ENCODE measurements around the gene PAPSS2. TPM values are rescaled to one million over a fixed set of nuclear protein-coding genes. Genes with fewer than 3 reads are reported as not detected.

Gene PAPSS2
- total and polyA plus RNA-seq, 12 donors: 55.0 to 775 (median 243) TPM

DNA sequence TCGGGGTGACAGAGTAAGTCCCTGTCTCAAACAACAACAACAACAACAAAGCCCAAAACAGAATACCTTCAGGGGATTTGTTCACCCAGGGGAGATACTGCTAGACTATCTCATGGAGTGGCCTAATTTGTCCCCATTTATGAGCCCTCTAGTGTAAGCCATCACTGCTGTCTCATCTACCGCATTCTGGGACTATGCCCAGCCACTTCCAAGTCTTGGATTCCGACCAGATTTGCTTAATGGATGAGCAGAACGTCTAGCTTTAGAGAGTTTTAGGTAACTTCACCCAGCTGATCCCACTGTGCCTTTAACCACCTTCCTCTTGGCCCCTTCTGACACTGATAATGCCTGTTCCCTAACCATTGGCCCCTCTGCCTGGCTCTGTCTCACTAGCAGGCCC lies 47.1 kb downstream of the PAPSS2 start:
- intact Hi-C loops (cut with DNase I): no loop called here
- peaks cover 8 to 33% of the 10 kb centered on the region in 2 donors for H3K4me1 ChIP-seq (replicated peaks in 1 of 2)
- no peak overlapping the region for H3K4me3 ChIP-seq
- WGBS, 4 donors: 55 to 64% (median 55%) methylated on average over 4 of the region's 4 CpGs
- H3K36me3 ChIP-seq (replicated peaks in 1 of 2): peaks cover 0 to 15% of the 10 kb centered on the region in 2 donors
- no peak for TF ChIP-seq POLR2A (IDR thresholded peaks at IDR 0.05)
- TF ChIP-seq, protein P1, sequence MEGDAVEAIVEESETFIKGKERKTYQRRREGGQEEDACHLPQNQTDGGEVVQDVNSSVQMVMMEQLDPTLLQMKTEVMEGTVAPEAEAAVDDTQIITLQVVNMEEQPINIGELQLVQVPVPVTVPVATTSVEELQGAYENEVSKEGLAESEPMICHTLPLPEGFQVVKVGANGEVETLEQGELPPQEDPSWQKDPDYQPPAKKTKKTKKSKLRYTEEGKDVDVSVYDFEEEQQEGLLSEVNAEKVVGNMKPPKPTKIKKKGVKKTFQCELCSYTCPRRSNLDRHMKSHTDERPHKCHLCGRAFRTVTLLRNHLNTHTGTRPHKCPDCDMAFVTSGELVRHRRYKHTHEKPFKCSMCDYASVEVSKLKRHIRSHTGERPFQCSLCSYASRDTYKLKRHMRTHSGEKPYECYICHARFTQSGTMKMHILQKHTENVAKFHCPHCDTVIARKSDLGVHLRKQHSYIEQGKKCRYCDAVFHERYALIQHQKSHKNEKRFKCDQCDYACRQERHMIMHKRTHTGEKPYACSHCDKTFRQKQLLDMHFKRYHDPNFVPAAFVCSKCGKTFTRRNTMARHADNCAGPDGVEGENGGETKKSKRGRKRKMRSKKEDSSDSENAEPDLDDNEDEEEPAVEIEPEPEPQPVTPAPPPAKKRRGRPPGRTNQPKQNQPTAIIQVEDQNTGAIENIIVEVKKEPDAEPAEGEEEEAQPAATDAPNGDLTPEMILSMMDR (IDR thresholded peaks at IDR 0.05): no peak
- H3K27ac ChIP-seq: peak overlapping the region in 2 of 5 donors; percentile 48 to 57
- H3K9me3 ChIP-seq (replicated peaks in 1 of 3): no peaks in the 10 kb centered on the region
- H3K27me3 ChIP-seq: no peaks in the 10 kb centered on the region
- DNase-seq: peak; percentile 54 to 88 (median 70)

DNA sequence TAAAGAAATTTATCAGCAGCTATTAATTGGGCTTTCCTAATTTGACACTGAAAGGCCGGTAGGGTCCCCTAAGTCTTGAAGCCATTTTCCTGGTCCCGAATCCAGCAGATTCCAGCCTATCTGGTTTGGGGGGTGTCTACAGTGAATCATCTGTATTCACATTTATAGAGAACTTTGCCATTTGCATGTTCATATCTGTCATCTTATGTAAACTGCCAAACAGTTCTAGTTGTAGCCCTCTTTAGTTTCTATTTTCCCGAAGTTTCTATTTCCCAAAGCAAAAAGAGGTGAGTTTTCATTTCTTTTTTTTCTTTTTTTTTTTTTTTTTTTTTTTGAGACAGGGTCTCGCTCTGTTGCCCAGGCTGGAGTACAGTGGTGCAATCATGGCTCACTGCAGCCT lies 47.6 kb downstream of the PAPSS2 start:
- WGBS, 4 donors: 92 to 98% (median 95%) methylated on average over 4 of the region's 4 CpGs
- no peak overlapping the region for H3K4me3 ChIP-seq
- peaks cover 8 to 33% of the 10 kb centered on the region in 2 donors for H3K4me1 ChIP-seq (replicated peaks in 1 of 2)
- peak overlapping the region in 2 of 5 donors; percentile 48 to 57 for H3K27ac ChIP-seq
- peaks cover 0 to 15% of the 10 kb centered on the region in 2 donors for H3K36me3 ChIP-seq (replicated peaks in 1 of 2)
- no peak for DNase-seq
- intact Hi-C loops (cut with DNase I): no loop called here
- TF ChIP-seq POLR2A (IDR thresholded peaks at IDR 0.05): no peak
- TF ChIP-seq, protein P1 (IDR thresholded peaks at IDR 0.05): no peak
- no peaks in the 10 kb centered on the region for H3K27me3 ChIP-seq
- no peaks in the 10 kb centered on the region for H3K9me3 ChIP-seq (replicated peaks in 1 of 3)

DNA sequence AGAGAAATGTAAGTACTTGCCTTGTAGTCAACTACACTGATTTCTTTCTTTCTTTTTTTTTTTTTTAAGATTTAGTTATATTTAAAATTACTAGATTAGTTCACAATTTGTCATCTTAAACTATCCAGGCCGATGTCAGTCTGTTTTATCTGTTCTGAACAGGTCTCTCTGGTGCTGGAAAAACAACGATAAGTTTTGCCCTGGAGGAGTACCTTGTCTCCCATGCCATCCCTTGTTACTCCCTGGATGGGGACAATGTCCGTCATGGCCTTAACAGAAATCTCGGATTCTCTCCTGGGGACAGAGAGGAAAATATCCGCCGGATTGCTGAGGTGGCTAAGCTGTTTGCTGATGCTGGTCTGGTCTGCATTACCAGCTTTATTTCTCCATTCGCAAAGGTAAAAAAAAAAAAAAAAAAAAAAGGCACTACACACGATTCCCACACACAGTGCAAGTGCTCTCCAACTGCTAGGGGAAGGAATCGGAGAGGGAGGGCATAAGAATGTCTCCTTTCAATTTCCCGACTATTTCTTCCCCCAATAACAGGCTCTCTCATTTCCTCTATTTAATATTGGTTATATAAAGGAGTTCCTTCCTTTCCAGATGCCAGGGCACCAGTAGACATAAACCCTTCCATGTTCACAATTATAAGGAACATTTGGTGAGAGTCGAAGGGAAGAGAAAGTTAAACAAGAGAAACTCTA lies 53.4 kb downstream of the PAPSS2 start:
- intact Hi-C loops (cut with DNase I): no loop called here
- H3K27ac ChIP-seq: peak overlapping the region; percentile 29 to 80 (median 62)
- TF ChIP-seq, protein P1 (IDR thresholded peaks at IDR 0.05): no peak
- no peak for TF ChIP-seq POLR2A (IDR thresholded peaks at IDR 0.05)

DNA sequence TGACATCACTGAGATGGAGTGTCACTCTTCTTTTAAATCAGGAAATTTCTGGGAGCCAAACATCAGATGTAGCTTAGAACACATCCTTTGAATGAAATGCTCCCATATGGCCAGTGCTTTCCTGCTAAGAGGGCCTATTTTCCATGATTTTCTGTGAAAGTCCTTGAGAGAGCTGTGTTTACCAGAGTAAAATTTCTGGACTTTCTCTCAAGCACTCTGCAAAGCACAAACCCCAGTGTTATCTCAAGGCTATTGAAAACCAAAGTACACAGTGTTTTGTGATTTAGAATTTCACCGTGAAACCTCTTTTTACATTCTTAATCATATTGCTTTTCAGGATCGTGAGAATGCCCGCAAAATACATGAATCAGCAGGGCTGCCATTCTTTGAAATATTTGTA lies 54.0 kb downstream of the PAPSS2 start:
- intact Hi-C loops (cut with DNase I): no loop called here
- Histone ChIP-seq H3K4me1 (replicated peaks in 1 of 2) (peaks cover 5 to 47% of the 10 kb centered on the region in 2 donors), H3K27ac (peak overlapping the region; percentile 29 to 80 (median 62)), H3K27me3 (no peaks in the 10 kb centered on the region), H3K4me3 (no peak overlapping the region), H3K9me3 (replicated peaks in 1 of 3) (no peaks in the 10 kb centered on the region), H3K36me3 (replicated peaks in 1 of 2) (peaks cover 0 to 20% of the 10 kb centered on the region in 2 donors)
- WGBS, 4 donors: 40 to 63% (median 49%) methylated on average over 3 of the region's 3 CpGs
- DNase-seq: no peak
- TF ChIP-seq POLR2A (IDR thresholded peaks at IDR 0.05): no peak
- TF ChIP-seq, protein P1 (IDR thresholded peaks at IDR 0.05): no peak

More for the DNA sequence above, 53.4 kb downstream of the PAPSS2 start:
- Histone ChIP-seq H3K27me3 (no peaks in the 10 kb centered on the region), H3K4me1 (replicated peaks in 1 of 2) (peaks cover 5 to 47% of the 10 kb centered on the region in 2 donors), H3K9me3 (replicated peaks in 1 of 3) (no peaks in the 10 kb centered on the region), H3K4me3 (no peak overlapping the region), H3K36me3 (replicated peaks in 1 of 2) (peaks cover 0 to 20% of the 10 kb centered on the region in 2 donors)
- no peak for DNase-seq
- 66 to 74% (median 70%) methylated on average over 11 of the region's 11 CpGs for WGBS, 4 donors
